Measurements from ENCODE around the gene KCND3.

GRCh38 chr1:111732718-111733117, 256.8 kb downstream of the KCND3 start:
- TF ChIP-seq EZH2 (IDR thresholded peaks at IDR 0.05; ENCODE audit: borderline replicate concordance, low read depth, low read length, severe bottlenecking) (no peak), CTCF (IDR thresholded peaks at IDR 0.05; ENCODE audit: extremely low read depth in 1 of 2, insufficient read depth in 1 of 2, low read depth in 1 of 2, low read length in 2 of 2) (no peak), POLR2AphosphoS5 (IDR thresholded peaks at IDR 0.05; ENCODE audit: insufficient read depth, low read depth, low read length) (no peak), POLR2A (IDR thresholded peaks at IDR 0.05; ENCODE audit: low read depth, low read length) (no peak), JUN (IDR thresholded peaks at IDR 0.05; ENCODE audit: borderline replicate concordance, insufficient read depth, insufficient read length, low read depth) (no peak)

Measured in endothelial cell of umbilical vein (primary cell).